Neutrophil (primary cell): ENCODE data around the gene SDCCAG8.

Experiments used
- H3K27ac ChIP-seq: fragments of 200-600 bp; sonication (generic); 2 replicates; pipeline ENCODE4 v1.5.1; 2016; ENCODE audit warnings: mild to moderate bottlenecking, moderate library complexity
- H3K27me3 ChIP-seq: fragments of 200-600 bp; sonication (generic); 2 replicates; pipeline ENCODE4 v1.6.0; 2016; ENCODE audit warnings: mild to moderate bottlenecking
- H3K36me3 ChIP-seq: fragments of 200-600 bp; sonication (generic); 2 replicates; pipeline ENCODE4 v1.5.1; 2017
- H3K4me1 ChIP-seq, 2 experiments: fragments of 200-600 bp in 1 of 2; sonication (generic) in 1 of 2; 1 replicate in 1 of 2; 2 replicates in 1 of 2; pipeline versions ENCODE4 v1.5.1 to v1.6.1; 2013 to 2016; ENCODE audit warnings: low read depth in 1 of 2, low read length in 1 of 2, mild to moderate bottlenecking in 1 of 2, moderate library complexity in 1 of 2; ENCODE audit not compliant: control insufficient read depth in 1 of 2, insufficient read depth in 1 of 2
- H3K4me3 ChIP-seq, 2 experiments: fragments of 200-600 bp in 1 of 2; sonication (generic) in 1 of 2; 1 replicate in 1 of 2; 2 replicates in 1 of 2; pipeline ENCODE4 v1.5.1; 2013 to 2016; ENCODE audit warnings: low read depth in 1 of 2, low read length in 1 of 2, mild to moderate bottlenecking in 1 of 2, moderate library complexity in 1 of 2
- H3K9me3 ChIP-seq: fragments of 200-600 bp; sonication (generic); 2 replicates; pipeline ENCODE4 v1.5.1; 2016
- CTCF ChIP-seq: fragments of 200-600 bp; sonication (generic); IDR thresholded peaks from 2 replicates; pipeline ENCODE4 v1.5.1; 2016; ENCODE audit warnings: antibody characterized with exemption

Gene SDCCAG8

DNA sequence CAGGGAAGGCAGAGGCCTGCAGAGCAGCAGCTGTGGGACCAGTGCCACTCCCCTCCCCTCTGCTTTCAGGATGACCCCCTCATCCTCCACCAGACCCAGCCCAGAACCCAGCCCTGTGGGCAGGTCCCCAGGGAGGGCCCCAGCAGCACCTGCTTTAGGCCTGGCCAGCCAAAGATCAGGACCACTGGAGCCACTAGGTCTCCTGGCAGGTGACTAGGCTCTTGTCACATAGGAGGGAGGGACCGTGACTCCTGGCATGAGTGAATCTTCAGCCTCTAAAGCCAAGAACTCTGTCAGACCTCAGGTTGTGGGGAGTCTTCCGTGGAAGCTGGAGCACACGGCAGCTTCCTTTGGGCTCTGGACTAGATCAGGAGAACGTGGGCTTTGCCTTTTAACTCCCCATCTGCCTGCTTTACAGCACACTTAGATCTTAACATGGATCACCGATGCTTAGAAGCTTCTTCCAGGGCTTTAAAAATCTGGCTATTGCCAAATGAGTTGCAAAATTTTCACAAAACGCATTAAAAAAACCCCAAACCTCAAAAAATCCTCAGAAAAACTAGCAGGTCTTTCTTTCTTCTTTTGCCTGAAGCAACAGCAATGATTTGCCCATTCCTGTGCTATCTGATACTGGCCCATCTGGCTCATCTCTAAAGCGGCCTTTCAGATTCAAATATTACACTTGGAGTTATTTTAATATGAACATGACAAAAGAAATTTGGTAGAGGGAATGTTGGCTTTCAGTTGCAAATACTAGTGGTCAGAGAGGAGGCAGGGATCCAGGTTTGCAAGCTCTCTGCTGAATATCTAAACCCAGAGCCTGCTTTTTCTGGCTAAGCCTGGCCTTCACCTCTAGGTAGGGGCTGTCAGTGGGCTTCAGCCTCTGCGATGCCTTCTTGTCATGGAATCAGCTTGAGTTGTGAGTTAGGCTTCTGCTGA is 235.2 kb downstream of the SDCCAG8 start:
- Histone ChIP-seq H3K4me3 (no peak overlapping the region), H3K36me3 (peaks cover 18% of the 10 kb centered on the region), H3K9me3 (no peaks in the 10 kb centered on the region), H3K4me1 (peaks cover 5 to 9% of the 10 kb centered on the region in 2 experiments), H3K27ac (no peak overlapping the region), H3K27me3 (no peaks in the 10 kb centered on the region)
- TF ChIP-seq CTCF, result no peak

GRCh38 chr1:243493156-243494129 is 237.6 kb downstream of the SDCCAG8 start:
- Histone ChIP-seq H3K27ac (no peak overlapping the region), H3K36me3 (peaks cover 18% of the 10 kb centered on the region), H3K9me3 (no peaks in the 10 kb centered on the region), H3K4me3 (no peak overlapping the region), H3K4me1 (peaks cover 12 to 19% of the 10 kb centered on the region in 2 experiments), H3K27me3 (no peaks in the 10 kb centered on the region)
- TF ChIP-seq CTCF, result no peak

DNA sequence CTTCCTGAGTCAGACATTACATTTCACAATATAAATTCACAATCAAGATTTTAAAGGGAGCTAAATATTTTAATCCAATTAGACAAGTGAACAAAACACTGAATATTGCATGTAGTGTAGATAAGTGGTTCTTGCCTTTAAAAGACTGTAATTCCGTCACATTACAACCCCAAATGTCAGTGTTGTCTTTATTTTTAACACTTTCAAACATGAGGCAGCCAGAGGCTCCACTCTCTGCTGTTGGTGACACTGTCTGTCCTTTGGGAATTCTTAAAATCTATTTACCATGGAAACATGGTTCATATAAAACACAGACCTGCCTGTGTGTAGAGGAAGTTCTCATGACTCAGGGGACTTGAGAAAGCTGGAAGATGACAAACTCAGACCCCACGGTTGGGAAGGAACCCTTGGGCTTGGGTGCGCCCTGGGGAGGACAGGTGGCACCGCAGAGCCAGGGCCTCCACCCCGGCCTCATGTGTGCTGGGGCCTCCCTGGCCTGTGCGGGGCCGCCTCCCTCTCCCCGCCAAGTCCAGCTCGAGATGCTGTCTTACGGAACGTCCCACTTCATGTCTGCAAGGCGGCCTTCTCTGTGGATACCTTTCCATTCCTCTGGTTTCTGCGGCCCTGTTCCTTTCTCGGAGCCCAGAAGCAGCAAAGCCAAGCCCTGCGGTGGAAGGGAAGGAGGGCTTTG is 239.0 kb downstream of the SDCCAG8 start:
- H3K4me1 ChIP-seq, result peaks cover 12 to 19% of the 10 kb centered on the region in 2 experiments
- H3K36me3 ChIP-seq, result peaks cover 8% of the 10 kb centered on the region
- no peak overlapping the region for H3K4me3 ChIP-seq
- no peak for TF ChIP-seq CTCF
- H3K27me3 ChIP-seq, result no peaks in the 10 kb centered on the region
- H3K27ac ChIP-seq, result peak overlapping the region; percentile 87
- no peaks in the 10 kb centered on the region for H3K9me3 ChIP-seq

DNA sequence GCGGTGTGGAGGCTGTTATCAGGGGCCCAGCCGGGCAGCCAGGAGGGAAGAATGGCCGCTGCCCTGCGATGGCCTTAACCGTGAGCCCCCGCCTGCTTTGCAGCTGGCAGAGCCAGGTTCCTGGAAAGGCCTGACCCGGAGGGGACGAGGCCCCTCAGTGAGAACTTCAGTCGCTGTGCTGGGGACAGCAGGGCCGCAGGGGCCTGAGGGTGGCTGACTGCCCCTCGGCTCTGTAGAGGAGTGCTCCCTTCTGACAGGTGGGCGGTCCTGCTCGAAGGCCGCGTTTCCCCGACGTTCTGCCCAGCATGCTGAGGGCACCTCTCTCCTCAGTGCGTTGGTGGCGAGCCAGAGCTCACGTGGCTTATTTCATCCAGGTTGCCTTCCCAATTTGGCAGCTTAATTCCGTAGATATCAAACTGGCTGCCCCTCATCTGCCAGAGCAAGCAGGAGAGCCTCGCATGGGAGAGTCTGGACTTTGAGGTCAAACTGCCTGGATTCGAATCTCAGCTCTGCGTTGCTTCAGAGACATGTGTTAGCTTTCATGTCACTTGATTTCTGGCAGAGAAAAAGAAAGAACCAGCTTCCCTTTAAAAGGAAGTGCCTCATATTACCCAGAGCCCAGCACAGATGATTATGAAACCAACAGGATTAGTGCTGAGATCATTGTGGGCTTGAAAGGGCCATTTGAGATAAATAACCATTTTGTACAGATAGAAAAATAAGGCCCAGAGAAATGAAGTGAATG is 239.8 kb downstream of the SDCCAG8 start:
- Histone ChIP-seq H3K4me3 (peak overlapping the region; percentile 26 to 53), H3K27ac (peak overlapping the region; percentile 87)

More for the DNA sequence above, 239.8 kb downstream of the SDCCAG8 start:
- no peak for TF ChIP-seq CTCF
- H3K36me3 ChIP-seq, result peaks cover 1% of the 10 kb centered on the region
- H3K4me1 ChIP-seq, result peaks cover 12 to 19% of the 10 kb centered on the region in 2 experiments
- H3K9me3 ChIP-seq, result no peaks in the 10 kb centered on the region
- no peaks in the 10 kb centered on the region for H3K27me3 ChIP-seq
